Trophoblast cell (in vitro differentiated cells and primary cell): ENCODE measurements around the gene MKX.

Experiments used
- DNase-seq, 2 donors: peaks; one replicate each; pipeline ENCODE4 v3.0.0-alpha.2; 2016
- H2AFZ ChIP-seq: 2 replicates; pipeline ENCODE4 v1.6.1; 2013; ENCODE audit warnings: low read length, moderate library complexity, mild to moderate bottlenecking; ENCODE audit not compliant: insufficient read depth, poor library complexity
- H2AK5ac ChIP-seq: 2 replicates; pipeline ENCODE4 v1.6.1; 2013; ENCODE audit warnings: mild to moderate bottlenecking, low read length
- H2BK120ac ChIP-seq: 2 replicates; pipeline ENCODE4 v1.6.1; 2013; ENCODE audit warnings: low read length, mild to moderate bottlenecking, moderate library complexity; ENCODE audit not compliant: insufficient read depth, poor library complexity
- H2BK12ac ChIP-seq: 2 replicates; pipeline ENCODE4 v1.6.1; 2013; ENCODE audit warnings: mild to moderate bottlenecking, low read length, moderate library complexity
- H2BK5ac ChIP-seq: 2 replicates; pipeline ENCODE4 v1.6.1; 2013; ENCODE audit warnings: low read length, low read depth, moderate library complexity, mild to moderate bottlenecking; ENCODE audit not compliant: poor library complexity
- H3K14ac ChIP-seq: 2 replicates; pipeline ENCODE4 v1.6.1; 2013; ENCODE audit warnings: mild to moderate bottlenecking, low read length
- H3K18ac ChIP-seq: 2 replicates; pipeline ENCODE4 v1.6.1; 2013; ENCODE audit warnings: mild to moderate bottlenecking, low read length
- H3K23ac ChIP-seq: 2 replicates; pipeline ENCODE4 v1.6.1; 2013; ENCODE audit warnings: low read length
- H3K27ac ChIP-seq: 2 replicates; pipeline ENCODE4 v1.5.1; 2013; ENCODE audit warnings: low read depth, mild to moderate bottlenecking, inconsistent platforms, low read length, moderate library complexity
- H3K27me3 ChIP-seq: 2 replicates; pipeline ENCODE4 v1.6.1; 2013; ENCODE audit warnings: inconsistent platforms, mild to moderate bottlenecking, low read length, moderate library complexity; ENCODE audit not compliant: insufficient read depth
- H3K36me3 ChIP-seq, 2 experiments: 1 replicate in 1 of 2; 2 replicates in 1 of 2; pipeline ENCODE4 v1.6.1; 2013; ENCODE audit warnings: low read length in 2 of 2, mild to moderate bottlenecking in 2 of 2, moderate library complexity in 1 of 2; ENCODE audit not compliant: insufficient read depth in 2 of 2, control insufficient read depth in 1 of 2
- H3K4ac ChIP-seq: 2 replicates; pipeline ENCODE4 v1.6.1; 2013; ENCODE audit warnings: low read depth, mild to moderate bottlenecking, low read length, moderate library complexity
- H3K4me1 ChIP-seq, 2 experiments: 1 replicate in 1 of 2; 2 replicates in 1 of 2; pipeline ENCODE4 v1.6.1; 2013; ENCODE audit warnings: low read length in 2 of 2, mild to moderate bottlenecking in 2 of 2, moderate library complexity in 1 of 2; ENCODE audit not compliant: insufficient read depth in 2 of 2, control insufficient read depth in 1 of 2
- H3K4me2 ChIP-seq: 2 replicates; pipeline ENCODE4 v1.6.1; 2013; ENCODE audit warnings: inconsistent platforms, mild to moderate bottlenecking, low read length, moderate library complexity
- H3K4me3 ChIP-seq: 2 replicates; pipeline ENCODE4 v1.5.1; 2013; ENCODE audit warnings: mild to moderate bottlenecking, low read depth, low read length, inconsistent platforms
- H3K79me1 ChIP-seq: one replicate; pipeline ENCODE4 v1.6.1; 2013; ENCODE audit warnings: low read length
- H3K79me2 ChIP-seq: 2 replicates; pipeline ENCODE4 v1.6.1; 2013; ENCODE audit warnings: low read length, mild to moderate bottlenecking; ENCODE audit not compliant: control insufficient read depth, insufficient read depth, poor library complexity
- H3K9ac ChIP-seq: 2 replicates; pipeline ENCODE4 v1.6.1; 2013; ENCODE audit warnings: mild to moderate bottlenecking, low read length
- H3K9me3 ChIP-seq: 2 replicates; pipeline ENCODE4 v1.6.1; 2013; ENCODE audit warnings: low read depth, mild to moderate bottlenecking, control low read depth, inconsistent platforms, low read length; ENCODE audit not compliant: insufficient read depth
- H4K12ac ChIP-seq: 2 replicates; pipeline ENCODE4 v1.6.1; 2013; ENCODE audit warnings: low read depth, mild to moderate bottlenecking, low read length, moderate library complexity
- H4K8ac ChIP-seq: 2 replicates; pipeline ENCODE4 v1.6.1; 2013; ENCODE audit warnings: low read depth, mild to moderate bottlenecking, low read length, moderate library complexity
- H4K91ac ChIP-seq: one replicate; pipeline ENCODE4 v1.6.1; 2013; ENCODE audit warnings: low read depth, mild to moderate bottlenecking, low read length, moderate library complexity
- WGBS: extraction: QIAGEN DNeasy Blood & Tissue Kit; methylation state at CpG from one replicate; pipeline ENCODE4 v1.1.7; 2013; ENCODE audit warnings: missing lambda C conversion rate; ENCODE audit not compliant: insufficient read length, insufficient coverage; ENCODE audit errors: extremely low coverage; 5-methylcytosine and 5-hydroxymethylcytosine counted together

MKX gene

GRCh38 chr10:27770181-27770580 lies 24.6 kb upstream of the MKX start:
- DNase-seq, result no peak

GRCh38 chr10:27760867-27761266 lies 15.2 kb upstream of the MKX start:
- Histone ChIP-seq H3K23ac (no peak overlapping the region), H4K8ac (no peak overlapping the region), H3K18ac (no peak overlapping the region), H2AFZ (no peak overlapping the region), H3K4me3 (no peak overlapping the region), H3K79me1 (no peaks in the 10 kb centered on the region), H3K27me3 (no peaks in the 10 kb centered on the region), H3K9ac (no peak overlapping the region), H3K36me3 (no peaks in the 10 kb centered on the region), H2AK5ac (no peak overlapping the region), H2BK12ac (no peak overlapping the region), H3K14ac (no peak overlapping the region), H3K79me2 (no peaks in the 10 kb centered on the region), H3K4ac (no peak overlapping the region), H4K91ac (no peak overlapping the region), H3K4me1 (no peaks in the 10 kb centered on the region), H3K27ac (no peak overlapping the region), H2BK5ac (no peak overlapping the region), H4K12ac (no peak overlapping the region), H3K4me2 (no peak overlapping the region), H2BK120ac (no peak overlapping the region), H3K9me3 (no peaks in the 10 kb centered on the region)
- WGBS, result no CpG with 5 or more reads among the region's 5 CpGs
- no peak for DNase-seq

More at GRCh38 chr10:27770181-27770580, 24.6 kb upstream of the MKX start:
- no peak overlapping the region for H3K27ac ChIP-seq
- H3K79me2 ChIP-seq, result no peaks in the 10 kb centered on the region
- H3K79me1 ChIP-seq, result no peaks in the 10 kb centered on the region
- no peak overlapping the region for H2AFZ ChIP-seq
- no peak overlapping the region for H3K9ac ChIP-seq
- H2BK120ac ChIP-seq, result no peak overlapping the region
- H3K18ac ChIP-seq, result no peak overlapping the region
- no peak overlapping the region for H3K4me3 ChIP-seq
- no peaks in the 10 kb centered on the region for H3K4me1 ChIP-seq
- H3K4me2 ChIP-seq, result no peak overlapping the region
- no peaks in the 10 kb centered on the region for H3K36me3 ChIP-seq
- WGBS, result 100% methylated on average over 1 of the region's 2 CpGs
- H3K14ac ChIP-seq, result no peak overlapping the region
- no peak overlapping the region for H2AK5ac ChIP-seq
- H4K8ac ChIP-seq, result no peak overlapping the region
- no peak overlapping the region for H3K23ac ChIP-seq
- H3K4ac ChIP-seq, result no peak overlapping the region
- H4K12ac ChIP-seq, result no peak overlapping the region
- no peak overlapping the region for H4K91ac ChIP-seq
- H3K27me3 ChIP-seq, result no peaks in the 10 kb centered on the region
- no peak overlapping the region for H2BK5ac ChIP-seq
- H2BK12ac ChIP-seq, result no peak overlapping the region
- H3K9me3 ChIP-seq, result no peaks in the 10 kb centered on the region

- Histone ChIP-seq H2AFZ (no peak overlapping the region), H3K79me2 (no peaks in the 10 kb centered on the region), H2BK5ac (no peak overlapping the region)
Measured at GRCh38 chr10:27759483-27760272, 14.1 kb upstream of the MKX start.

DNA sequence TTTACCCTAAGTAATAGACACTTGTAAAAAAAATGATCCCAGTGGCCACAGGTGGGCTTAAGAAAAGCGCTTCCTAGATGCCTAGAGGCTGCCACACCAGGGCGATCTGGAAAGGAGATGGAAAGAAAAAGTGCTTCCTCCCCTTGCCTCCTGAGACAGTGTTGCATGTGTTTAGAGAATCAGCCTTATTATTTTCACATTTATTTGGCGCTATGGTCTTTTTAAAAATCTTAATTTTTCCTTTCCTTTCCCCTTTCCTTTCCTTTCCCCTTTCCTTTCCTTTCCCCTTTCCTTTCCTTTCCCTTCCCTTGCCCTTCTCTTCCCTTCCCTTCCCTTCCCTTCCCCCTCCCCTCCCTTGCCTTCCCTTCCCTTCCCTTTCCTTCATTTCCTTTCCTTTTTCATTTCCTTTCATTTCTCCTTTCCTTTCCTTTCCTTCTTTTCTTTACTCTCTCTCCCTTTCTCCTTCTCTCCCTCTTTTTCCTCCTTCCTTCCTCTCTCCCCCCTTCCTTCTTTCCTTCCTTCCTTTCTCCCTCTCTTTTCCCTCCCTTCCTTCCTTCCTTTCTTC lies 7.1 kb upstream of the MKX start:
- no peak for DNase-seq
- H2BK5ac ChIP-seq, result no peak overlapping the region
- no peak overlapping the region for H3K23ac ChIP-seq
- H3K18ac ChIP-seq, result no peak overlapping the region
- H3K27ac ChIP-seq, result no peak overlapping the region
- no peak overlapping the region for H4K8ac ChIP-seq
- H3K9ac ChIP-seq, result no peak overlapping the region
- no peaks in the 10 kb centered on the region for H3K79me2 ChIP-seq
- H3K4me1 ChIP-seq, result no peaks in the 10 kb centered on the region
- no peak overlapping the region for H4K12ac ChIP-seq
- WGBS, result no CpG with 5 or more reads among the region's 3 CpGs
- no peak overlapping the region for H3K14ac ChIP-seq
- no peak overlapping the region for H3K4ac ChIP-seq
- H3K36me3 ChIP-seq, result no peaks in the 10 kb centered on the region
- H3K4me2 ChIP-seq, result no peak overlapping the region
- no peak overlapping the region for H2AFZ ChIP-seq
- H2BK120ac ChIP-seq, result no peak overlapping the region
- H3K4me3 ChIP-seq, result no peak overlapping the region
- H2AK5ac ChIP-seq, result no peak overlapping the region
- no peak overlapping the region for H4K91ac ChIP-seq
- H3K79me1 ChIP-seq, result no peaks in the 10 kb centered on the region
- H3K27me3 ChIP-seq, result no peaks in the 10 kb centered on the region
- H3K9me3 ChIP-seq, result no peaks in the 10 kb centered on the region
- no peak overlapping the region for H2BK12ac ChIP-seq

More at GRCh38 chr10:27759483-27760272, 14.1 kb upstream of the MKX start:
- DNase-seq, result no peak
- Histone ChIP-seq H4K12ac (no peak overlapping the region), H3K36me3 (no peaks in the 10 kb centered on the region), H4K8ac (no peak overlapping the region), H3K18ac (no peak overlapping the region), H2BK12ac (no peak overlapping the region), H3K4me2 (no peak overlapping the region), H3K27me3 (no peaks in the 10 kb centered on the region), H3K4ac (no peak overlapping the region), H2BK120ac (no peak overlapping the region), H3K23ac (no peak overlapping the region), H2AK5ac (no peak overlapping the region), H3K4me1 (no peaks in the 10 kb centered on the region), H3K4me3 (no peak overlapping the region), H3K79me1 (no peaks in the 10 kb centered on the region), H3K9ac (no peak overlapping the region), H3K9me3 (no peaks in the 10 kb centered on the region), H4K91ac (no peak overlapping the region), H3K27ac (no peak overlapping the region), H3K14ac (no peak overlapping the region)
- WGBS, result no CpG with 5 or more reads among the region's 5 CpGs
